HG02970 (cell line): Measurements from ENCODE around the gene MNAT1.
"Not testable (repeated sequence)": the region's sequence is repeated elsewhere in the genome, so short reads cannot be mapped to it uniquely, and the experiment has no call there.

Source experiments
- ATAC-seq: cut with Tn5 transposase; IDR thresholded peaks from one replicate; pipeline ENCODE4 v1.9.1; 2021; ENCODE audit warnings: mild to moderate bottlenecking, moderate library complexity, moderate number of reproducible peaks; ENCODE audit not compliant: unreplicated experiment, low FRiP score

The MNAT1 gene

GRCh38 chr14:60734465-60735242 lies at the start of gene MNAT1:
Gene MNAT1, plus strand, starts transcription at chr14:60734761. Its CDS starts 102 bp downstream, at chr14:60734863.
- no peak for ATAC-seq

DNA sequence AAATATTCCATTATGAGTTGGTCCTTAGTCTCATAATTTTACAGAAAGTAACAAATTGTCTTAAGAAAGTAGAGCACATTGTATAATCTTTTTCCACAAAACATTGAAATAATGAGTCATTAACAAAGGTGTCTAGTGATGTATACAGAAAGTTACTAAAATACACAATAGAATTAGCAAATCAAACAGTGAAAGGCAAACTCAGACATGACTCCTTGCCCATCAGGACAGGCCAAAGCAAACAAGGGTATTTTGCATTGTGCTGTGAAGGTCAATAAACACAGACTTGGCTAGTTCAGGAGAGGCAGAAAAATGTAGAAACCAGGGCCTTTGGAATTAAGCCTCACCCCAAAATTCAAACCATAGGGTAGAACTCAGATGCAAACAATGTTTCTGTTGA lies 47.7 kb upstream of the MNAT1 start:
- ATAC-seq, result no peak

GRCh38 chr14:60691383-60692113 lies 43.0 kb upstream of the MNAT1 start:
- ATAC-seq, result no peak

GRCh38 chr14:60695327-60695726 lies 39.2 kb upstream of the MNAT1 start:
- no peak for ATAC-seq

DNA sequence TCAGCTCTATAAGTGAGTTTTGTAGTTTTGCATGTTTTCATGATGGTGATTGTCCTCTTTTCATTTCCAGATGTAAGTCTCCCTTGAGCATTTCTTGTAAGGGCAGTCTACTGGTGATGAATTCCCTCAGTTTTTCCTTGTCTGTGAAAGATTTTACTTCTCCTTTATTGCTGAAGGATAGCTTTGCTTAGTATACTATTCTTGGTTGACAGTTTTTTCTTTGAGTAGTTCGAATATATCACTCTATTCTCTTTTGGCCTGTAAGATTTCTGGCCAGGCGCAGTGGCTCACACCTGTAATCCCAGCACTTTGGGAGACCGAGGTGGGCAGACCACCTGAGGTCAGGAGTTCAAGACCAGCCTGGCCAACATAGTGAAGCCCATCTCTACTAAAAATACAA lies 34.0 kb upstream of the MNAT1 start:
- no peak for ATAC-seq

DNA sequence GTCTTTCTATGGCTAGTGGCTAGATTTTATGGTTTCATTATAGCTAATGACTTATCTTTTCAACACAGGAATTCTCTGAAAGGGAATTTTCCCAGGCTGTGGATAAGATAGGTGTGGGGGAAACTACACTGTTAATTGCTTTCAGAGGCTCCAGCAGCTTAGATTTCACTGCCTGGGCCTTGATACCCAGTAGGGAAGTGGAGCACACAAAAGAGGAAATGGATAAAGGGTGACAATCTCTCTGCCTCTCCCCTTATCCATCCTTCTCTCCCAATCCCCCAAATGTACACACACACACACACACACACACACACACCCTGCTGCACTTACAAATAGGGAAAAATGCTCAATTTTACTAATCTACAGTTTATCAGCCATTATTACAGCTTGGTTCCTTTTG lies 29.5 kb upstream of the MNAT1 start:
- no peak for ATAC-seq

DNA sequence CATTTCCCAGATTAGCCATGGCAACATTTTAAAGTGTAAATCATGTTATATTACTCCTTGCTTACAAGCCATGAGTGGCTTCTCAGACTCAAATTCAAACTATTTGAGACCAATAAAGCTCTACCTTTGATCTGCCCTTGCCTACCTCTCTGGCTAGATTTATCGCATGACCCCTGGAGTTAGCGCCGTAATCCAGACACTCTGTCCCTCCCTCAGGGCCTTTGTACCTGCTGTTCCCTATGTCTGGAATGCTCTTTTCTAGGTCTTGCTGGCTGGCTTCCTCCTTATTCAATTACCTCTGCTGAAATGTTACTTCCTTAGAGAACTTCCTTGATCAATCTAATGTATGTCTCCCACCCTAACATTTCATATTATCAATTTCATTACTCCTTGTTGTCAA lies 26.7 kb upstream of the MNAT1 start:
- no peak for ATAC-seq

- no peak for ATAC-seq
These were observed 24.1 kb upstream of the MNAT1 start for GRCh38 chr14:60710494-60710893.

DNA sequence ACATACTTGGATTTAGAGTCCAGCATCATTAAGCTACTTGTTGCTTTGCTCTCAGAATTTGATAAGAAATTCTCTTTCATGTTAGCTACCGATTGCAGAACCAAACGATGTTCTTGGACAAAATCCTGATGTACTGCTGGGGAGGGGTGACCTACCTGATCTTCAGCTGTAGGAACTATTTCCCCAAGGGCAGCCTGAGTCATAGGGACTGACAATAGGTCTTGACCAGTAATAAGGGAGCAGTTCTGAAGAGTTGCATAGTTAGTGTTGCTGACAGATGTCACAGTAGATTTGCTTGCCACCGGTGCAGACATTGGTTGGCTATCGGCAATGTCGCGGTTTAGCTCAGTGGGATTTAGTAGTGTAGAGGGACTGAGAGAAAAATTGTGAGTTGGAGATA lies 21.0 kb upstream of the MNAT1 start:
- no peak for ATAC-seq

DNA sequence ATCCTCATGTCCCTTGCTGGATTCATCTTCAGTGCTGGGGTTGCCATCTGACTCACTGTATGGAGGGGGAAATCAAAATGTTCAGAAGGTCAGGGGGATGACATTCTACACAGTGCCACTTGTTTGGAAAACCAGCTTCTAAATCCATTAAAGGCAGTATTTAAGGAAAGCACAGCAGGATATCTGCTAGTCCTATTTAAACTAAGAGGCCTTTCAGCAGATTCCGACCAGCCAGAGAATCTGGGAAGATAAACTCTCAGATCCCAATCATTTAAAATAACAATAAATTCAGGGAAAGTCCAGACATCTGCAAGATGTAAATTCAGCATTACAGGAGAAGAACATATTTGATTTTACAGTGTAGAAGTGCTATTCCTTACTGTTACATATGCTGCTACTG lies 14.2 kb upstream of the MNAT1 start:
- ATAC-seq, result no peak

- no peak for ATAC-seq
These were observed 13.6 kb upstream of the MNAT1 start for GRCh38 chr14:60720962-60721325.

GRCh38 chr14:60721326-60722106 lies 13.0 kb upstream of the MNAT1 start:
- ATAC-seq, result no peak

- no peak for ATAC-seq
These were observed 12.5 kb upstream of the MNAT1 start for GRCh38 chr14:60722107-60722356.

- no peak for ATAC-seq
These were observed 12.0 kb upstream of the MNAT1 start for GRCh38 chr14:60722357-60723115.

GRCh38 chr14:60723116-60723906 lies 11.2 kb upstream of the MNAT1 start:
- ATAC-seq, result peak; percentile 48

DNA sequence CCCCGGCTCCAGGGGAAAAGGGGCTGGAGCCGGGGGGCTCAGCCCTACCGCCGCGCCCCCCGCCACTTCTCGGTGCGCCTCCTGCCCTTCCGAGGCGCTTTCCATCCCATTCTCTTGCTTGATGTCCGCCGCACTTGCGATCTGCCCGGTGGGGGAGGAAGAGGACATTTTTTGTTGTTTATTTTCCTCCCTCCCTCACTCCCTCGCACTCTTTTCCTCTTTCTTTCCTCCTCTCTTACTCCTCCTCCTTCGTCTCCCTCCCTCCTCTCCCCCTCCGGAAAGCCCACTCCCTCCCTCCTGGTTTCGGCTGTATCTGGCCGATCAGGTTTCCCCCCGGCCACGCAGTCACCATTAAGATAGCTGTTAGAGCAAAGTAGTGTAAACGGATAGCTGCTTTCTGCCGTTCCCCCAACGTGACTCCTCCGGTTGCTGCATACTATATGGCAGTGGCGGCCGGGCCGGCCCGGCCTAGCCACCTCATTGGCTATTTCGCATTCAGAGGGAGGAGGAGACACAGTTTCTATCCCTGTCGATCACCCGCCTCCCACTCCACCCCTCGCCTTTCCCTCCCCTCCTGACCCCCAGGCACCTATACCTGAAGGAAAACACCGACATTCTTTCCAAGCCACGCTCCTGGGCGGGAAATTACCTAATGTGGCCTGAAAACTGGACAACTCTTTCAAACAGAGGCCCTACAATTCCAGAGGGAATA lies 10.5 kb upstream of the MNAT1 start, which contains the start of gene SIX4:
Gene SIX4, minus strand, starts transcription at position 445 of the 712 bp plus-strand sequence. Its CDS starts 277 bp downstream, at position 168.
- ATAC-seq, result no peak

DNA sequence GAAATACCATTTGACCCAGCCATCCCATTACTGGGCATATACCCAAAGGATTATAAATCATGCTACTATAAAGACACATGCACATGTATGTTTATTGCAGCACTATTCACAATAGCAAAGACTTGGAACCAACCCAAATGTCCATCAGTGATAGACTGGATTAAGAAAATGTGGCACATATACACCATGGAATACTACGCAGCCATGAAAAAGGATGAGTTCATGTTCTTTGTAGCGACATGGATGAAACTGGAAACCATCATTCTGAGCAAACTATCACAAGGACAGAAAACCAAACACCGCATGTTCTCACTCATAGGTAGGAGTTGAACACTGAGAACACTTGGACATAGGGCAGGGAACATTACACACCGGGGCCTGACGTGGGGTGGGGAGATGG lies 3.3 kb upstream of the MNAT1 start:
- not testable (repeated sequence) for ATAC-seq

GRCh38 chr14:60732840-60733483 lies 1.6 kb upstream of the MNAT1 start:
- no peak for ATAC-seq

DNA sequence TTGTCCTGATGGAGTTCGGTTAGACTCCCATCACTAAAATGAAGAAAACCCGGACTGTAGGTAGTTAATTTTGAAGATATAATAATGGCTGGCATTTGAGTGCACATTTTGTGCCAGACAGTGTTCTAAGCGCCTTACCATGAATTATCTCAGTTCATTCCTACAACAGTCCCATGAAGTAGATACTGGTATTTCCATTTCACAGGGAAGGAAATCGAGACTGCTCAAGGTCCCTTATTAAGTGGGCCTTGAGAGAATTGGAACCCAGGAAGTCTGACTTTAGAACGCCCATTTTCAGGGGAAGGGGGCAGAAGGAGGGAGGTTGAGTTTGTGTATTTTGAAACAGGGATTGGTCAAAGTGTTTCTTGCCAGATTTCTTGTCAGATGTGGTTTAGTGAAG lies 855 bp downstream of the MNAT1 start:
- no peak for ATAC-seq
